AG08395 (cell line): ENCODE results near the gene RAB8B.

ENCODE experiments used
- DNase-seq: peaks from one replicate; pipeline ENCODE4 v3.0.0; 2012; ENCODE audit warnings: mixed read lengths, low spot score

The RAB8B gene

DNA sequence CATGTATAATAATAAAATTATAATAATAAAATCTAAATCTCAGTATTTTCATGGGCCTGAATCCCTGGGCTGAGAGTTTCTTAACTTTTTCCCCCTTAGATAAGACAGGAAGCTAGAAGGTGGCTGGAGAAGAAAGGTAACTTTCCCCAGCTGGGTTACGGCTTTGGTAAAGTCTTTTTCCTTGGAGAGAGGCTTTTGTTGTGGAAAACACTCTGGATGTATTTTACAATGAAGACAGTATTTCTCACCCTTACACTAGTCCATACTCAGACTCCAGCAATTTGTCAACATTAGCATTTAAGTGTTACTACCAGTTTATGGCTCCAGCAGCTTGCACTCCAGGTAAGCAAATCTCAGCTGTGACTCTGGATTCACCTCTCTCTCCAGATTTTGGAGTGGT, 122.9 kb downstream of the RAB8B start:
- DNase-seq = no peak

DNA sequence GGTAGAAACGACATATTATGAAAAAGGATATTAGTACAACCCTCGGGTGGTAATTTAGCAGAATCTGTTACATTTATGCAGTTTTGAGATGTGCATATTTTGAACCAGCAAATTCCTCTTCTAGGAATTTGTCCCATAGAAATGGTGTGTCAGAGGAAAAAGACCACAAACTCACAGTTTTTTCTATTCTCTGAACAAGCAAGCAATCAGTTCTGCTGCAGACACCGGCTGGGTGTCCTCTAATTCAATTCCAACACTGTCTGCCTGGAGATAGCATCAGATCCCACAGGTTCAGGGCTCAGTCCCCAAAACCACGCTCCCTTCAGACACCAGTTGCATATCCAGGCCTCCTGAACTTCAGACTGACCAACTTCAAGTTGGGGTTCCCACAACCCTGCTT, 124.4 kb downstream of the RAB8B start:
- DNase-seq = no peak

- no peak for DNase-seq
These were observed 125.0 kb downstream of the RAB8B start for GRCh38 chr15:63314409-63314808.
